Measurements from ENCODE around the gene CASZ1. TPM values are rescaled to one million over a fixed set of nuclear protein-coding genes. Genes with fewer than 3 reads are reported as not detected.

CASZ1 gene
- total RNA-seq, 1 experiment from 2014 or later = 3.9 TPM

DNA sequence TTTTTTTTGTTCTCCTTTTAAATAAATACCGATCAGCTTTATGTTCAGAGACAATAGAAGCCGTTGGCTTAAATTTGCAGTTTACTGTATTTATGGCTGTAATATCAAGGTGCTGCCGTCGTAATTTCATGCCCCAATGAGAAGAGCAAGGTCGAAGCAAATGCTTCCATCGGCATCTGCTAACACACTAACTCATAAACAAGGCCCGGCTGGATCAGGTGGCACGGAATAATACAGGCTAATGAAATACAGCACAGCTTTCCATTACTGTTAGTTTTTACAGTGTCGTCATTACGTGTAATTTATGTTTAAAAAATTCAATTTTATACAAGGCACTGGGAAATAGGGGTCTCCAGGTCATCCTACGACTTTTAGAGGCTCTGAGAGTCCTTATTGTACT is 202.7 kb downstream of the CASZ1 start:
- no peaks in the 10 kb centered on the region for H4K20me1 ChIP-seq (ENCODE audit: control insufficient read depth, insufficient read depth, insufficient read length)
- H3K4me1 ChIP-seq (ENCODE audit: insufficient read depth, low read length) = peaks cover 5% of the 10 kb centered on the region; the same call in 1 of the 2 replicates

More for the DNA sequence above, 202.7 kb downstream of the CASZ1 start:
- Histone ChIP-seq H3K4me2 (ENCODE audit: insufficient read depth, insufficient read length, low read length) (no peak overlapping the region), H3K27me3 (ENCODE audit: insufficient read depth, low read length) (no peaks in the 10 kb centered on the region), H4K5ac (ENCODE audit: insufficient read length, low read depth, low read length) (no peak overlapping the region), H3K14ac (ENCODE audit: insufficient read depth, low read length) (no peak overlapping the region), H3K27ac (ENCODE audit: insufficient read length, low read depth, low read length) (no peak overlapping the region), H3K79me1 (ENCODE audit: insufficient read depth, low read depth, low read length, poor library complexity, severe bottlenecking) (no peaks in the 10 kb centered on the region), H3K9ac (ENCODE audit: extremely low read depth, insufficient read length, low read length) (no peak overlapping the region), H3T11ph (ENCODE audit: low read length) (no peak overlapping the region), H2AFZ (ENCODE audit: low read length) (no peak overlapping the region), H3K18ac (ENCODE audit: insufficient read length, low read depth, low read length) (no peak overlapping the region), H2BK12ac (ENCODE audit: insufficient read length, low read depth, low read length) (no peak overlapping the region), H3K9me3 (ENCODE audit: control insufficient read depth, low read depth, low read length) (no peaks in the 10 kb centered on the region), H4K91ac (ENCODE audit: insufficient read length, low read depth, low read length) (no peak overlapping the region), H3K23ac (ENCODE audit: insufficient read length, low read depth, low read length) (no peak overlapping the region), H2BK5ac (ENCODE audit: insufficient read length, low read length) (no peak overlapping the region), H3K56ac (ENCODE audit: insufficient read length, low read depth, low read length) (no peak overlapping the region), H2AK5ac (ENCODE audit: insufficient read length, low read length) (no peak overlapping the region), H3K4ac (ENCODE audit: low read depth, low read length) (no peak overlapping the region), H2BK120ac (ENCODE audit: low read depth, low read length, poor library complexity, severe bottlenecking) (no peak overlapping the region), H4K8ac (replicated peaks; ENCODE audit: insufficient read length, low read depth, low read length) (no peak overlapping the region), H3K79me2 (ENCODE audit: insufficient read depth, low read length) (no peaks in the 10 kb centered on the region), H3K23me2 (ENCODE audit: insufficient read length, low read depth, low read length, poor library complexity, severe bottlenecking) (peaks cover 4% of the 10 kb centered on the region), H2BK15ac (ENCODE audit: low read depth, low read length) (no peak overlapping the region), H2BK20ac (ENCODE audit: low read depth, low read length, poor library complexity, severe bottlenecking) (no peak overlapping the region)
- Mint-ChIP-seq H3K4me3 (no peak overlapping the region), H3K27ac (no peak overlapping the region; a peak in 1 of 7 replicates), H3K27me3 (ENCODE audit: low read depth) (no peaks in the 10 kb centered on the region), H3K9me3 (no peaks in the 10 kb centered on the region), H3K4me1 (peaks cover 55 to 61% of the 10 kb centered on the region in 2 experiments), H3K36me3 (ENCODE audit: insufficient read depth in 1 of 3, low read depth in 3 of 3) (no peaks in the 10 kb centered on the region)
- TF ChIP-seq, protein P1, sequence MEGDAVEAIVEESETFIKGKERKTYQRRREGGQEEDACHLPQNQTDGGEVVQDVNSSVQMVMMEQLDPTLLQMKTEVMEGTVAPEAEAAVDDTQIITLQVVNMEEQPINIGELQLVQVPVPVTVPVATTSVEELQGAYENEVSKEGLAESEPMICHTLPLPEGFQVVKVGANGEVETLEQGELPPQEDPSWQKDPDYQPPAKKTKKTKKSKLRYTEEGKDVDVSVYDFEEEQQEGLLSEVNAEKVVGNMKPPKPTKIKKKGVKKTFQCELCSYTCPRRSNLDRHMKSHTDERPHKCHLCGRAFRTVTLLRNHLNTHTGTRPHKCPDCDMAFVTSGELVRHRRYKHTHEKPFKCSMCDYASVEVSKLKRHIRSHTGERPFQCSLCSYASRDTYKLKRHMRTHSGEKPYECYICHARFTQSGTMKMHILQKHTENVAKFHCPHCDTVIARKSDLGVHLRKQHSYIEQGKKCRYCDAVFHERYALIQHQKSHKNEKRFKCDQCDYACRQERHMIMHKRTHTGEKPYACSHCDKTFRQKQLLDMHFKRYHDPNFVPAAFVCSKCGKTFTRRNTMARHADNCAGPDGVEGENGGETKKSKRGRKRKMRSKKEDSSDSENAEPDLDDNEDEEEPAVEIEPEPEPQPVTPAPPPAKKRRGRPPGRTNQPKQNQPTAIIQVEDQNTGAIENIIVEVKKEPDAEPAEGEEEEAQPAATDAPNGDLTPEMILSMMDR (conservative IDR thresholded peaks at IDR 0.05) = no peak
- no peak for DNase-seq
- WGBS (ENCODE audit: extremely low coverage, insufficient read length, low lambda C conversion rate) = no CpG with 5 or more reads among the region's 11 CpGs

Measured in H9 (cell line).